Left ventricle myocardium superior (tissue), 1 donor: Measurements from ENCODE around the gene KIZ. TPM values are rescaled to one million over a fixed set of nuclear protein-coding genes. Genes with fewer than 3 reads are reported as not detected.
A peak's percentile ranks its signal among the peaks of the same experiment; 100 is the strongest.

Experiments
- ATAC-seq: fragments of 200-7000 bp; cut with Tn5 transposase; one replicate; pipeline ENCODE4 v1.9.1; 2020; ENCODE audit warnings: mild to moderate bottlenecking, moderate library complexity
- DNase-seq: peaks from one replicate; pipeline ENCODE4 v3.0.0-alpha.2; 2020
- intact Hi-C: fragments of 100-400 bp; cut with micrococcal nuclease; formaldehyde crosslinking; loops from one replicate; pipeline ENCODE4 v1.11.0; 2022
- total RNA-seq: library from RNA; stranded (reverse); fragmentation: NEBNext Ultra II Directional; extraction: Animal tissue kit (Norgen Biotek cat#: 25700); gene quantifications from one replicate; pipeline ENCODE4 v1.2.1, GENCODE V29; 2021
- donor health status: DM: no; HTN: yes; CAD: no; lungs with severe emphysema.

The KIZ gene
- total RNA-seq, 1 donor from 2014 or later: 41.9 TPM

DNA sequence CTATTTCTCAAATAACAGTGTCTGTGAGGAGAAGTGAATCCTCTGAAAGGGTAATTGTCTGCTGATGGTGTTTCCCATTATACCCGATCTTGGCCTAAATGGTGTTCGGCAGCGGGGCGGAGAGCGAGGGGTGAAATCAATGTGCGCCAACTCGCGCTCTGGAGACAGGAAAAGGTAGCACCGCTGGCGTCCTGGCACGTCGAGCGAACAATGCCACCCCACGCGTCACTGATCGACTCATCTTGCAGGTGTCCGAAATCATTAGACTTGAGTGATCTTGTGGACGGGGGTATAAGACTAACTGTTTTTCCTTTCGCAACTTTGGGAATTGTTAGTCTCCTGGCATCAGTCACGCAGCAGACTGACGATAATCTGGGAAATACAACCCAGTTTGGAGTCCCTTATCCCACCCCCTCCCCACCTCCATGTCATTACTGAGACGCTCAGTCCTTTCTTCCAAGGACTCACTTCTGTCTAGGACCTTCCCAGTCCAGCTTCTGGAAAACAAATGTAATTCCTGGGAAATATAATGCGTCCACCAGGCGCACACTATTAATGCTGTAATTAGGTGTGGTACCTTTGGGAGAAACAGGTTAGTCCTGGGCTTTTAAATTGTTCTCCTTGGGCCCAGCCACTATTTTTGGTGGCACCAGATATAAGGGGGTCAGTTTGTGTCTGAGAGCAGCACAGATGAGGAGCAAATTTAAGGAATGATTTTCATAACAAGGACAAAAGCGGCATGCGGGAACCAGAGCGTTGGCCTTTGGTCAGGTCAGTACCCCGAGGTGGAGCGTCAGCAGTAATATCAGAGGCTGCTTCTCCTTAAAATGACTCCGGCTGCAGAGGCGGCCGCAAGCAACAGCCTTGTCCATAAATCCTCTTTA lies 22.1 kb upstream of the KIZ start:
- DNase-seq: no peak
- ATAC-seq: no peak
- intact Hi-C loops: no loop called here

DNA sequence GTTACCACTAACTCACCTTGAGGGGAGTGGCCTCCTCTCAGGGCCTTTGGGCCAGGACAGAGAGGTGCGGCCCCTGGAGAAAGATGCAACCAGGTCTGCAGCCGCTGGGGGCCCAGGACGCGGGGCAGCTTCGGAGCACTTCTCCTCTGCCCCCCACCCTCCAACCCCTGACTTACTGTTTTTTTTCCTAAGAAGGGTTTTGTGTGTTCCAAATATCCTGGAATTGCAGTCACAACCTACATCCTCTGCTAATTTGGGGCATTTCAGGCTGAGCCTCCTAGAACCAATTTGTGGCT lies 21.5 kb upstream of the KIZ start:
- intact Hi-C loops: no loop called here
- DNase-seq (no peak), ATAC-seq (no peak)

GRCh38 chr20:21104921-21105320 lies 21.0 kb upstream of the KIZ start:
- ATAC-seq (no peak), DNase-seq (no peak)
- intact Hi-C loops: no loop called here

- DNase-seq: no peak
- no peak for ATAC-seq
- intact Hi-C loops: no loop called here
Observed at GRCh38 chr20:21105429-21106170, 20.3 kb upstream of the KIZ start.

DNA sequence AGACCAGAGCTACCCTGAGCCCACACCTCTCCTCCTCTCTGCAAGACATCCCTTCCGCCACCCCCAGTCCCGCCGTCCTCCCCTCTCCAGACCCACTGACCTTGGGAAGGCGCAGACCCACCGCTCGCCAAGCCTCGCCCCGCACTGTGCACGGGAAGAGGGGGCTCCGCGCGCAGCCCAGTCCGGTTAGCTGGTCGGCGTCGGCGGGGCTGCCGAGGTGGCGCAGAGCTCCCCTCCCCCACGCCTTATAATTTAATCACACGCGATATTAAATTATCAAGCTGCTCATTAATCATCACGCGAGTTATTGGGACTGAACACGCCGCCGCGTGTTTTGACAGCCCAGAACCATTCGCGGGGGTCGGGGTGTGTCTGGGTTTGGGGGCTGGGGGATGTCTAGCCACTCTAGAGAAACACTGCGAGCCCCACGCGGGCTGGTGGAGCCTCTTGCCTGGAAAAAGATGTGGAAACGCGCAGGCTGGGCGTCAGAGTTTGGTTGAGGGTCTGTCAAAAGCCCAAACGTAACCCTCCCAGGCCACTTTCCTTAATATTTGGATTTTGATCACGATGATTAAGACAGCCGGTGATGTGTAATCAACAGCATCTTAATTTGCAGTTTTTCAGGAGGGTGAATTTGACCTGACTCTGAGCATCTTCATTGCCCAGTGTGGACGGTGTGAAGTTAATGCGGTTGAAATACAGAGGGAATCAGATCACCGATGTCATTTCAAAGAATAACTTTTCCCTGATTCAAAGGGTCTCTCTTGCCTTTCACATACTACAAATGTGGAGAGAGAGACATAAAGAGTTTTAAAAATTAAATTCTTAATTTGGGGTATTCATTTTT lies 19.5 kb upstream of the KIZ start, which contains the start of gene LINC00237:
LINC00237 (minus strand) TSS at position 188 of the 847 bp plus-strand sequence.
- intact Hi-C loops: no loop called here
- no peak for DNase-seq
- no peak for ATAC-seq

- DNase-seq: no peak
- intact Hi-C loops: no loop called here
- ATAC-seq: no peak
Observed at GRCh38 chr20:21109144-21109543, 16.7 kb upstream of the KIZ start.

GRCh38 chr20:21110811-21111210 lies 15.1 kb upstream of the KIZ start:
- ATAC-seq (no peak), DNase-seq (no peak)
- intact Hi-C loops: no loop called here

DNA sequence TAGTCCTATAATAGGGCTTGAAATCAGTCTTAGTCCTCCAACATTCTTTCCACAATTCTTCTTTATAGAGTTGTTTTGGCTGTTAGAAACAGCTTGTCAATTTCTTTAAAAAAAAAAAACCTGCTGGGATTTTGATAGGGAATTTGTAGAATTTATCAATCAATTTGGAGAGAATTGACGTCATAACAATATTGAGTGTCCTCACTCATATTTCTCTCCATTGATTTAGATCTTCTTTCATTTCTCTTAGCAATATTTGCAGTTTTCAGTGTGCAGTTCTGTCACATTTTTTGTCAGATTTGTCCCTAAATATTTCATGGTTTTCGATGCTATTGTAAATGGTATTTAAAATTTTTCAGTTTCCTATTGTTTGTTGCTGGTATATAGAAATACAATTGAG lies 14.5 kb upstream of the KIZ start:
- intact Hi-C loops: no loop called here
- ATAC-seq: no peak
- DNase-seq: no peak

DNA sequence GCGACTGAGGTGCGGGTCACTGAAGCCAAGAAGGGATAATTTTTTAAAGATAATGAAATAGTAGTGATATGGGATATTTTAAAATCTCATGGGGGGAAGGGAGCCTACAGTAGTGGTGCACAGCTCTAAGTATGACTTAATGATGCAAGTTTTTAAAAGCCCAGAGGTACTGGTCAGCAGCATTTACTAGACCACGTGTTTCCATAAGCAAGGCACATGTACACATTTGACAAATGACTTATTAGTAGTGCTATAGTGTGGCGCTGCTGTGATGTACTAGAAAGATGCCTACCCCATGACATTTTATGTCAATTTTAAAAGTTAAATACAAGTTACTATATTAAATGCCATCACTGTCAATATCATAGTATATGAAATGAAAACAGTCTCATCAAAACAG lies 12.2 kb upstream of the KIZ start:
- DNase-seq (no peak), ATAC-seq (no peak)
- intact Hi-C loops: no loop called here

DNA sequence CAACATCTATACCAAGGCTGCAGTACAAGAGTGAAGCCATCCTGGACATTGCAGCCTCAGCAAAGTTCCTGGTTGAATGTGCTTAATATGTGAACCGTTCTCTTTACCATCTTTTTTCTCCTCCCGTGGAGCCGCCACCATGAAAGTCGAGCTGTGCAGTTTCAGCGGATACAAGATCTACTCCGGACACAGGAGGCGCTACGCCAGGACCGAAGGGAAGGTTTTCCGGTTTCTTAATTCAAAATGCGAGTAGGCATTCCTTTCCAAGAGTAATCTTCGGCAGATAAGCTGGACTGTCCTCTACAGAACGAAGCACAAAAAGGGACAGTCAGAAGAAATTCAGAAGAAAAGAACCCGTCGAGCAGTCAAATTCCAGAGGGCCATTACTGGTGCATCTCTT lies 11.3 kb upstream of the KIZ start:
- ATAC-seq (no peak), DNase-seq (no peak)
- intact Hi-C loops: no loop called here

DNA sequence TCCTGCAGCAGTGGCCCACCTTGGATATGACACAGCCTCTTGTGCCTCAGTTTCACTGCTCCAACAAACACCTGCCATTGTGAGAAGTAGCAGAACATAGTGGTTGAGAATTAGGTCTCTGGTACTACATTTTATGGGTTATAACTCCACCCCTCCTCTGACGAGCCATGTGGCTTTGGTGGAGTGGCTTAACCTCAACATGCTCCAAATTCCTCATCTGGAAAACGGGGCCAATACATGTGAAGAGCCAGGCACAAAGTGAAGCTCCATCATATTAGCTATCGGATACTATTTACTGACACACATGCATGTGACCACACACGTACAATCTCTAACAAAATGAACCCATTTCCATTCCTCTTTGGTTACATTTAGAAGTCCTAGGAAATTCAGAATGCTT lies 8.4 kb upstream of the KIZ start:
- DNase-seq (no peak), ATAC-seq (no peak)
- intact Hi-C loops: no loop called here

DNA sequence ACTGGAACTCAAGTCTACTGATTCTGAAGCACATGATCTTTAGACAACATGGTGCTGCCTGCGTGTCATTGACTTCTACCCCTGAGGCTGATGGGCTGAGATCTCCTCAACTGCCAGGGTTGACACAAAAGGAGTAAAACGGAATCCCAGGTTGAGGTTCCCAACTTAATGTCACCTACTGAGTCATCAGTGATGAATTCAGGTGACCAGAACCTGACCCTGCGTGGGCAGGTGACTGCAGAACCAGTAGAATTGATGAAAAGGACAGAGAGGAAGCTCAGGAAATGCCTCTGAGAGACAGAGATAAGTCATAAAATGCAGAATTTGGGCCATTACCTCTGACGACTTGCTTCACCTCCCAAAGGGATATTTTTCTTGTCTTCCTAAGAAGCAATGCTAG lies 7.7 kb upstream of the KIZ start:
- ATAC-seq (no peak), DNase-seq (no peak)
- intact Hi-C loops: no loop called here

GRCh38 chr20:21118782-21119181 lies 7.1 kb upstream of the KIZ start:
- intact Hi-C loops: no loop called here
- DNase-seq (no peak), ATAC-seq (no peak)

DNA sequence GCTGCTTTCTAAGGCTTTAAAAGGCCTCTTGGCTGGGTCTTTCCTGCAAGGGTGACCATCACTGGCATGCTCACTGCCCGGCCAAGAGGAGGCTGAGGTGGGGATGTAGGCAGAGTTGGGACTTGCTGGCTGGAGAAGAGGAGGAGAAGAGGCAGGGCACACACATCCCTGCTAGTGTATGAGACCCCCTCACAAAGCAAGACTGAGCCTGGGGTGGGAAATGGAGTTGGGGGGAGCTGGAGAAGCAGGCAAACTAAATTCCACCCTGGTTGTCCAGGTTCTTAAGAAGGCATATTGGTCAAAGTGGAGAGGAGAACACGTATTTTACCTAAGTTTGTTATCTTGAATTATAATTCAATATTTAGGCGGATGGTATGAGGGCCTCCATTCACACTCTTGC lies 1.7 kb upstream of the KIZ start:
- ATAC-seq: no peak
- intact Hi-C loops: no loop called here

GRCh38 chr20:21125072-21125848 lies 622 bp upstream of the KIZ start:
- ATAC-seq (peak; percentile 74), DNase-seq (peak; percentile 55)
- intact Hi-C loops: no loop called here

More for the DNA sequence above, 1.7 kb upstream of the KIZ start:
- DNase-seq: no peak

DNA sequence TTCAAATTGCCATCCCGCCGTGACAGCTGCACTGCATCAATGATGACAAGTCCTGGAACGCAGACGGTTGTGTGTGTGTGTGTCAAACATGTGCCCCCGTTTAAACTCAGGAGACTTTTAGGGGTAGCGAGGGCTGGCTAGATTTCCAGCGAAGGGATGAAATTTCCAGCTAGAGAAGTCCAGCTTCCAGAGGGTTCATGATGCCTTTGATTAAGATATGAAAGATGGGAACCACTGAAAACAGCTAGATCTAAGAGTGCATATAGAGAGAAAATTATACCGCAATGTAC lies 644 bp downstream of the KIZ start:
- intact Hi-C loops: no loop called here
- DNase-seq (no peak), ATAC-seq (peak; percentile 5)

GRCh38 chr20:21127201-21127981 lies 1.5 kb downstream of the KIZ start:
- DNase-seq (no peak), ATAC-seq (no peak)
- intact Hi-C loops: no loop called here

- ATAC-seq: no peak
- DNase-seq: no peak
- intact Hi-C loops: no loop called here
Observed at GRCh38 chr20:21129861-21130260, 4.0 kb downstream of the KIZ start.

DNA sequence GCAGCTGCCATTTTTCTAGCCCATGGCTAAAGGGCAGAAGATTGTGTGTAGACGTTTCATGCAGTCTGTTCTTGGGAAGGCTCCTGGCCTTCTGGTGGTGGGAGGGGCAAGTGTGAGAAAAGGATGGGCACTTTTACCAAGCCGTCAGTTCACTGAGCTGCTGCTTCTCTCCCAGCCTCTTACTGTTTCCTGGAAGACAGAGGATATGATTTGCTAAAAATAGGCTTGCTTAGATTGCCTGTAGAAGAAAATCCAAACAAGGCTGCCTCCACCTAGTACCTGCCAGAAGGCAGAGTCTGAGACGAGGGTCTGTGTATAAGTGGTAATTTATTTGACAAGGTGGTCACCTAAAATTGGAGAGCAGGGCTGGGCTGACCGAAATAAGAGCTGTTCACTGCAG lies 7.5 kb downstream of the KIZ start:
- DNase-seq: no peak
- ATAC-seq: no peak
- intact Hi-C loops: no loop called here
